Fibroblast of mammary gland (primary cell): Measurements from ENCODE around the gene SUV39H2.
"Not testable (repeated sequence)": the region's sequence is repeated elsewhere in the genome, so short reads cannot be mapped to it uniquely, and the experiment has no call there.

Experiments used
- DNase-seq: peaks from one replicate; pipeline ENCODE4 v3.0.0-alpha.2; 2010; ENCODE audit warnings: low read depth
- H3K4me3 ChIP-seq: 2 replicates; pipeline ENCODE4 v1.5.1; 2011; ENCODE audit warnings: low read depth, mild to moderate bottlenecking, low read length, moderate library complexity; ENCODE audit not compliant: control insufficient read depth
- CTCF ChIP-seq: conservative IDR thresholded peaks from 2 replicates; pipeline ENCODE4 v1.5.1; 2011; ENCODE audit warnings: low read depth, low read length, inconsistent platforms; ENCODE audit not compliant: control insufficient read depth, insufficient read depth

The SUV39H2 gene

DNA sequence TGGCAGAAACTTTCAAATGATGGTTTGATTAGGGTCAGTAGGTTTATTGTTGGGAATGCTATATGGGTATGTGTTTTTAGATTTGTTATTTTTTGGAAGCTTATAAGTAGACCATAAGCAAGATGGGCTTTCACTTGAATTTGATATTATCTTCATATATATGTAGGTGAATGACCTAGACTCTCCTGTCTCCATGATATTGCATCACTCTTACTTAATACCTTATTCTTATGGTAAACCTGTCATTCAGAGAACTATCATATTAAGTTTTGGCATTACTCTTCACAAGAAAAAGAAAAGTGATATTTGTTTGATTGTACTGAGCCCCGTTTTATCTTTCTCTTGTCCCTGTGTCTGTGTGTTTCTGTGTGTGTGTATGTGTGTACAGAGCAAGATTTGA lies 23.2 kb upstream of the SUV39H2 start:
- no peak for TF ChIP-seq CTCF
- no peak overlapping the region for H3K4me3 ChIP-seq
- no peak for DNase-seq

GRCh38 chr10:14858338-14858960 lies 20.2 kb upstream of the SUV39H2 start:
- no peak for DNase-seq
- no peak for TF ChIP-seq CTCF
- H3K4me3 ChIP-seq = no peak overlapping the region

- no peak for TF ChIP-seq CTCF
- H3K4me3 ChIP-seq = no peak overlapping the region
- DNase-seq = no peak
Observed at GRCh38 chr10:14859043-14859442, 19.6 kb upstream of the SUV39H2 start.

DNA sequence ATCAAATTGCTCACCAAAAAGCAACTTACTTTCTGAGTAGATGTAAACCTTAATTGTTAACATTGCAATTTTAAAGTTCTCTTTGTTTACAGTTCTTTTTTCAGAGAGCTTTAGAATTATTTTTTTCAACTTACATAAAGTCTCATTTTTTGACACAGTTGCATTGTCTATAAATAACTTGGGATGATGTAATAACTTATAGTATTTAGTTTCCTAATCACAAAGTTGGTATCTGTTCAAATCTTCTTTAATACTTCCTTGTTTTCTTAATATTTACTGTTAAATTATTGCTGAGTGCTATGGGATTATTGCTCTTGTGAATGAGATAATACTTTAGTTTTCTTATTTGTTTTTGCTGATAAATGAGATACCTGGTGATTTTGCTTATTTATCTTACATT lies 18.9 kb upstream of the SUV39H2 start:
- no peak overlapping the region for H3K4me3 ChIP-seq
- DNase-seq = no peak
- TF ChIP-seq CTCF = no peak

GRCh38 chr10:14860791-14861190 lies 17.9 kb upstream of the SUV39H2 start:
- no peak for DNase-seq
- no peak overlapping the region for H3K4me3 ChIP-seq
- no peak for TF ChIP-seq CTCF

DNA sequence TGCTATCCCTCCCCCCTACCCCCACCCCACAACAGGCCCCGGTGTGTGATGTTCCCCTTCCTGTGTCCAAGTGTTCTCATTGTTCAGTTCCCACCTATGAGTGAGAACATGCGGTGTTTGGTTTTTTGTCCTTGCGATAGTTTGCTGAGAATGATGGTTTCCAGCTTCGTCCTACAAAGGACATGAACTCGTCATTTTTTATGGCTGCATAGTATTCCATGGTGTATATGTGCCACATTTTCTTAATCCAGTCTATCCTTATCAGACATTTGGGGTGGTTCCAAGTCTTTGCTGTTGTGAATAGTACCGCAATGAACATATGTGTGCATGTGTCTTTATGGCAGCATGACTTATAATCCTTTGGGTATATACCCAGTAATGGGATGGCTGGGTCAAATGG lies 14.2 kb upstream of the SUV39H2 start:
- not testable (repeated sequence) for H3K4me3 ChIP-seq, DNase-seq

- DNase-seq, H3K4me3 ChIP-seq: not testable (repeated sequence)
Observed at GRCh38 chr10:14864871-14865270, 13.8 kb upstream of the SUV39H2 start.

DNA sequence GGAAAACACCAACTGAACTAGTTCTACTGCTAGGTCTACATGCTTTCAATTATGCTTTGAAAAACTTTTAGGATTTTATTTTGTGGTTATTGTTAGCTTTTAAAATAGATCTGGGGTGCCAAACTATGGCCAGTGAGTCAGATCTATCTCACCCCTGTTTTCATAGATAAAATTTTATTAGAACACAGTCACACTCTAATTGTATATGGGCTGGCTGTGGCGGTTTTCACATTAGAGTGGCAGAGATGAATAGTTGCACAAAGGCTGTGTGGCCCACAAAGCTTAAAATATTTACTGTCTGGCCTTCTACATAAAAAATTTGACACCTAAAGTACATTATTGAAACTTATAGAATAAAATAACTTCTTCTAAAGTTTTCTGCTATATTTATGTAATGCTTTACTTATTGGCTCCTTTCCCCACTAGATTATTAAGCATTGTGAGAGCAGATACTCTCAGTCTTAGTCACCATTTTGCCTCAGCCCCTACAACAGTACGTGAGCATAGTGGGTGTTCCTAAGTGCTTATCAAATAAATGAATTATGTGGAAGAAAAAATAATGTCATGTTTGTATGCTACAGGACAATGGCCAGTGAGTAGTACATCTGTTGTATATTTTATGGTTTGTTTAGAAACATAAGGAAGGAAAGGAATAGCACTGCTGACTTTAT lies 5.4 kb upstream of the SUV39H2 start:
- no peak overlapping the region for H3K4me3 ChIP-seq
- no peak for TF ChIP-seq CTCF
- DNase-seq = peak; percentile 58
